ENCODE measurements around the gene NEURL1.
"Not testable (repeated sequence)": the region's sequence is repeated elsewhere in the genome, so short reads cannot be mapped to it uniquely, and the experiment has no call there.

Gene NEURL1

DNA sequence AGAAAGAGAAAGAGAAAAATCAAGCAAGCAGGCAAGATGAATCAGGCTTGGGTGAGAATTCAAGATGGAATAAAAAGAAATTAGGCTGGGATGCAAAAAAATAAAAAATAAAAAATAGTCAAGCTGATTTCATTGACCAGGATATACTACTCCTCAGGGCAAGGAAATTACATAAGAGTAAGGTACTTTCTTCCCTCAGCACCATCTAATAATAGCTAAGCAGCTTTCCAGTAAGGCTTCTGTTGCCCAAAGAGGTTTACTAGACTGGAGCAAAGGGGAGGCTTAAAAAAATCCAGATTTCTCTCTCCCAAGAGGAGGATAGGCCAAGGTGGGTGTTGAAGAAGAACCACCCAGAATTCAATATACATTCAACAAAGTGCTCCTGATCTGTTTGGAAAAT, 93.6 kb downstream of the NEURL1 start:
- FAIRE-seq, result no peak

DNA sequence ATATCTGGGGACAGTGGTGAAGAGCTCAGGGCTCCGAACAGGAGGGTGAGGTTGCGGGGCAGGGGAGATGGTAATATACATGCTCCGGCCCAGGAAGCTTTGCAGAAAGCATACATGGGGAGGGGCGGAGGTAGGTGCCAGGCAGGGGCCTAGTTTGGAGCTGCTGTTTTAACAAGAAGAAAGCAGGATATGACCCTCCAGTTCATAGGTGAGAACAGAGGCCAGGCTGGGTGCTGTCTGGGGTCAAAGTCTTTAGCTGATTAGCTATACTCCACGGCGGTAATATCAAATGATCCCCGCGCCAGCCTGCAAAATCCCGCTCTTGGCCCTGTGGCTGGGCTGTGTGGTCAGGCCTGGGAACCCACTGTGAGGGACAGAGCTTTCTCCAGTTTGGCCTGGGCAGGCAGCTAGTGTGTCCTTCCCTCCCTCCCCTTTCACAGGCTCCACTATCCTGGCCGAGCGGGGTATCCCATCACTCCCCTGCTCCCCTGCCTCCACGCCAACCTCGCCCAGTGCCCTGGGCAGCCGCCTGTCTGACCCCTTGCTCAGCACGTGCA, 95.6 kb downstream of the NEURL1 start:
- FAIRE-seq, result no peak

DNA sequence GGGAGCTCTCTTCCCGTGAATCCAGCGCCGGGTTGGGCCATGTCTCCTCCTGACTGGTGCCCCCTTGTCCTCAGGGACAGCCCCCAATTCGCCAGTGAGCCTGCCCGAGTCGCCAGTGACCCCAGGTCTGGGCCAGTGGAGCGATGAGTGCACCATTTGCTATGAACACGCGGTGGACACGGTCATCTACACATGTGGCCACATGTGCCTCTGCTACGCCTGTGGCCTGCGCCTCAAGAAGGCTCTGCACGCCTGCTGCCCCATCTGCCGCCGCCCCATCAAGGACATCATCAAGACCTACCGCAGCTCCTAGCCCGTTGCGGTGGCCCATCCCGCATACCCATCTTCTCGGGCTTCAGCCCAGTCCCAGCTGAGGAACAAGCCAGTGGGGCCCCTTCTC, 96.6 kb downstream of the NEURL1 start:
- FAIRE-seq, result no peak

DNA sequence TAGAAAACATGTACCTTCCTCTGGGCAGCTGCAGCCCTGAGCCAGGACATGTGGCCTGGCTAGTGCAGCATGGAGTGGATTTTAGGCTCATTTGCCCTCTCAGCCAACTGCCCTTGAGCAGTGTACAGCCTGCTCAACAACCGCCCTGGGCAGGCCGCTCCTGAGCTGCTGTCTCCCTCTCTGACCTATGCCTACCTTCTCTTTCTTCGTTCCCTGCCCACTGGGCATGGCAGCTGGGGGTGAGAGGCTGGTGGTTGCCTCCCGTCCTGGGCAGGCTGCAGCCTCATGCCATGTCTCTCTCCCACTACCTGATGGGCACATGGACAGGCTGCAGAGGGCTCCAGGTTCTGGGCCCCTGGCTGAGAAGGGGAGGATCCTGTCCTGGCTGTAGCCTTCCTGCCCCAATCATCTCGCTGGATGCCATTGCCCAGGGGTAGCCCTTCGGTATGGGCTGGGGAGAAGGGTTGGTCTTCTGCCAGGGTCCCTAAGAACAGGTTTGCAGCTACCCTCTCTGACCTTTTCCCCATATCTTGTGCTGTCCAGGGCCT, 97.3 kb downstream of the NEURL1 start:
- FAIRE-seq, result no peak

GRCh38 chr10:103592186-103593021, 98.9 kb downstream of the NEURL1 start:
- no peak for FAIRE-seq

GRCh38 chr10:103593022-103593570, 99.6 kb downstream of the NEURL1 start:
- FAIRE-seq, result no peak

- no peak for FAIRE-seq
Measured at GRCh38 chr10:103595933-103596726, 102.6 kb downstream of the NEURL1 start.

GRCh38 chr10:103597003-103597402, 103.5 kb downstream of the NEURL1 start:
- FAIRE-seq, result no peak

GRCh38 chr10:103598654-103599115, 105.2 kb downstream of the NEURL1 start:
- FAIRE-seq, result no peak

DNA sequence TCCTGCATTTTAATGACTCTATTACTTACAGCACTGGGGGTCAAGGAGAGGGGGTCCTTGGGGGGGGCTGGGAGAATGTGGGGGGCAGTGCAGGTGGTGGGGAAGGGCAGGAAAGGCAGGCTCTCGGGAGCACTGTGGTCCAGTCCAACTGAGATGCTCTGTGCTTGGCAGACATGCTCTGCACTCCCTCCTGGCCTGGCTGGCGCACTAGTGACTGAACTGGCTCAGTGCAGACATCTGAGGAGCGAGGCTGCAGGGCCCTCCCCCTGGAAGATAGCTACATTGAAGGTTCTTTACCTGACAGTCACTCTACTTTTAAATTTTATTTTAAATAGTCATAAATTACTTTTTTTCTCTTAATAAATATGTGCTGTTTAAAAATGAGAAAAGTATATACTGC, 105.7 kb downstream of the NEURL1 start:
- FAIRE-seq, result no peak

DNA sequence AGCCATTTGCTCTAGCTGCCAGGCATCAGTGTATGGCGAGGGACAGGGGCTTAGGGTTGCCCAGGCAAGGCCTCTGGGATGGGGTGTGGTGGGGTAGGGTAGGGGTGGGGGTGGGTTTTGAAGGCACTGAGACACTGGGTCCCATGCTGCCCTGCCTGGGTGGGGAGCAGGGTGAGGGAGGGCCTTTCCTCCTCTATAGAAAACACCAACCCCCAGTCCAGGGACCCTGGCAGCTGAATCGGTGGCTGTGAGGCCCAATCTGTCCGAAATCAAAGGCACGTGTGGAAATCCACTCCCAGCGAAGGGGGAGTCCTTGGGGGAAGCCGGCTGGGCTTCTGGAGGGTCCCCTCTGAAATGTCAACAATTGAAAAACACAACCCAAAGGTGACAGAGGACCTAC, 106.4 kb downstream of the NEURL1 start:
- FAIRE-seq, result no peak

DNA sequence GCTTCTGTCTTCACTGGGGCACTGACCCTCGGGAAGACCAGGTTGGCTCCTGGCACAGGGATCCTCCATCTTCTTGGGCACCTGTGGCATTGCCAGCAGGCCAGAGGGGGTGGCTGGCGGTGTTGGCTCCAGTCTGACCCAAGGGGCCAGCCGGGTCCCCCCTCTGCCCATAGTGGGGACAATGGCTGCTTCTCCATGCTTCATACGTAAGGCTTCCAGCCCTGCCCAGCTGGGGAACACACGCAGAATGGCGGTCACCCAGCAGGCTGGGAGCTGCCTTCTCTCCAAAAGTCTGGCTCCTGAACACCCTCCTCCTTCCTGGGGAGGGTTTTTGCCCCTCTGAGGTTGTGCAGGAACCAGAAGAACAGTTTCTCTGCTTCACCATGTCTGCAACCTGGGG, 106.8 kb downstream of the NEURL1 start:
- FAIRE-seq, result no peak

- FAIRE-seq, result no peak
Measured at GRCh38 chr10:103600956-103601569, 107.6 kb downstream of the NEURL1 start.

GRCh38 chr10:103602028-103602851, 108.7 kb downstream of the NEURL1 start:
- FAIRE-seq, result no peak

DNA sequence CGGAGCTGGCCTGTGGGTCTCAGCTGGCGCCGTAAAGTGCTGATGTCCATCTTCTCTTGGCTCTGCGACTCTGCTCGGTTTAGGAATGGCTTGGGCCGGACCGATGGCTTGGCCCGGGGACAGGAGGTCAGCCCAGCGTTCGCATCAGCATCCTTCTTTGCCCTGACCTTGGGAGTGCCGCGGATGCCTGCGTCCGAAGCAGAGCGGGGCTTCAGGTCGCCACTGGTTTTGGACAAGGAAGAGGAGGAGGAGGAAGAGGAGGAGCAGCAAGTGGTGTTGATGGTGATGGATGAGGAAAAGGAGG, 109.3 kb downstream of the NEURL1 start:
- no peak for FAIRE-seq

- no peak for FAIRE-seq
Measured at GRCh38 chr10:103603382-103603781, 109.9 kb downstream of the NEURL1 start.

DNA sequence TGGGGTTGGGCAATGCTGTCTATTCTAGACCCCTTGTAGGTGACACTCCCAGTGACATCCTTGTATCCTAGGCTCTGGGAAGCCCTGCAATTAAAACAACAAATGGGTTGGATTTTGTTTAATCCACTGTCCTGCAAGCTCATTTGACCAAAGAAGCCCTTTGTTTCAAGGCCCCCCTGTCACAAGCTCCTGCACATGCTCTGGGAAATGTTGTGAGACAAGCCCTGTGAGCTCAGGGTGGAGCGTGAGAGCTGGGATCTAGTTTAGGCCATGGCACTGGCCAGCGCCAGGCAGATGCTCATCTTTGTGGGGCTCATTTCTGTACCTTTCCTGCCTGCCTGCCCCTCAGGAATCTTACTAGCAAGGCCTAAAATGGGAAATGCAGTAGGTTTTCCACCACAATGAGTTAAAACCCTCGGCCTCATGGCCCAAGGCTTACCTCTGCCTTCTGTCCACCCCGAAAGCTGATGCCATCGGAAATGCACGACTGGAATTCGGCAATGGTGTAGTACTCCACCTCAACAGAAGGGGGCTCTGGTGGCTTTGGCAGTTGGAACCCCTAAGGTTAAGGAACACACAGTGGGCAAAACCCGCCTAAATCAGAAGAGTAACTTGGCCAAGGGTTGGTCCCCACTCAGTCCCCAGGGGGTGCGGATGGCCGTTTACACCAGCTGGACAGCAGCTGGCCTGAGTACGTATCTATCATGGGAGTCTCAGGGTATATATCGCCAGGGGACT, 112.0 kb downstream of the NEURL1 start:
- FAIRE-seq, result no peak

GRCh38 chr10:103606097-103606438, 112.6 kb downstream of the NEURL1 start:
- not testable (repeated sequence) for FAIRE-seq

DNA sequence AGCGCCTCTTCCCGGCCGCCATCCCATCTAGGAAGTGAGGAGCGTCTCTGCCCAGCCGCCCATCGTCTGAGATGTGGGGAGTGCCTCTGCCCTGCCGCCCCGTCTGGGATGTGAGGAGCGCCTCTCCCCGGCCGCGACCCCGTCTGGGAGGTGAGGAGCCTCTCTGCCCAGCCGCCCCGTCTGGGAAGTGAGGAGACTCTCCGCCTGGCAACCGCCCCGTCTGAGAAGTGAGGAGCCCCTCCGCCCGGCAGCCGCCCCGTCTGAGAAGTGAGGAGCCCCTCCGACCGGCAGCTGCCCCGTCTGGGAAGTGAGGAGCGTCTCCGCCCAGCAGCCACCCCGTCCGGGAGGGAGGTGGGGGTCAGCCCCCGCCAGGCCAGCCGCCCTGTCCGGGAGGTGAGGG, 113.5 kb downstream of the NEURL1 start:
- not testable (repeated sequence) for FAIRE-seq

DNA sequence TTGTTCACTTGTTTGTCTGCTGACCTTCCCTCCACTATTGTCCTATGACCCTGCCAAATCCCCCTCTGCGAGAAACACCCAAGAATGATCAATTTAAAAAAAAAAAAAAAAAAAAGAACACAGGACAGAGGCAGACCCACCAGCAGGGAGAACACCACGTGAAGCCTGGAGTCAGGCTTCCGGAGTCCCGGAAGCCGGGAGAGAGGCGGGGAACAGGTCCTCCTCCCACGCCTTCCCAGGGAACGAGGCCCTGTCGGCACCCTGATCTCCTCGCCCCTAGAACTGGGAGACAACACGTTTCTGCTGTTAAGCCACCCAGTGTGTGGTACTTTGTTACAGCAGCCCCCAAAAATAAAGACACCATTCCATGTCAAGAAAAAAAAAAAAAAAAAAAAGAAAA, 114.6 kb downstream of the NEURL1 start:
- not testable (repeated sequence) for FAIRE-seq

Measured in colon (tissue), 2 donors.